SW480 (cell line): ENCODE measurements around the gene CEBPA.

ENCODE experiments used
- DNase-seq: peaks from one replicate; pipeline ENCODE4 v3.0.0-alpha.2; 2016; ENCODE audit warnings: low spot score

The CEBPA gene

DNA sequence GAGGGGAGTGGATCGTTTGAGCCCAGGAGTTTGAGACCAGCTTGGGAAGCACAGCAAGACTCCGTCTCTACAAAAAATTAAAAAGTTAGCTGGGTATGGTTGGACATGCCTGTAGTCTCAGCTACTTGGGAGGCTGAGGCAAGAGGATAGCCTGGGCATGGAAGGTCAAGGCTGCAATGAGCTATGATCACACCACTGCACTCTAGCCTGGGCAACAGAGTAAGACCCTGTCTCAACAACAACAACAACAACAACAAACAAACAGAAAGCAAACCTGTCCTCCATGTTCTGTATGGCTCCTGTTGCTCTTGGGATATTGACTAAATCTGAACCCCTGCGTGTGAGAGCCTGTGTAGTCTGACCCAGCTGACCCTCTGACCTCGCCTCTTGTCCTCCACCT lies 14.9 kb downstream of the CEBPA start:
- DNase-seq = no peak

DNA sequence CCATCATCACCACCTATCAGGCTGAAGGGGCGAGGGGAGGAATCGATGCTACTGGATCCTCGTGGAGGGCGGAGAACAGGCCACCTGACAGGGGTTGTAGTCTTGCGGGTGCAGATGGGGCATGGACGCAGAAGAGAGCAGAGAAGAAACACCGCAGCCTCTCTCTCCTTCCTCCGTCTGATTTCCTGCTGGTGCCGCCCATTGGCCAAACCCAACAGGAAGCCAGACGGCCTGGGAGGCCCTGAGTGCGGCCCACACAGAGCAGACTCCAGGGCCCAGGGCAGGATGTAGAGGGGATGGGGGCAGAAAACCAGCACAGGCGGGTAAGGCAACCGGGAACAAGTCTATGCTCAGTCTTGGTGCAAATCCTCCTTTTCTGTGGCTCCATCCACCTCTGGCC lies 15.4 kb downstream of the CEBPA start:
- DNase-seq = no peak

DNA sequence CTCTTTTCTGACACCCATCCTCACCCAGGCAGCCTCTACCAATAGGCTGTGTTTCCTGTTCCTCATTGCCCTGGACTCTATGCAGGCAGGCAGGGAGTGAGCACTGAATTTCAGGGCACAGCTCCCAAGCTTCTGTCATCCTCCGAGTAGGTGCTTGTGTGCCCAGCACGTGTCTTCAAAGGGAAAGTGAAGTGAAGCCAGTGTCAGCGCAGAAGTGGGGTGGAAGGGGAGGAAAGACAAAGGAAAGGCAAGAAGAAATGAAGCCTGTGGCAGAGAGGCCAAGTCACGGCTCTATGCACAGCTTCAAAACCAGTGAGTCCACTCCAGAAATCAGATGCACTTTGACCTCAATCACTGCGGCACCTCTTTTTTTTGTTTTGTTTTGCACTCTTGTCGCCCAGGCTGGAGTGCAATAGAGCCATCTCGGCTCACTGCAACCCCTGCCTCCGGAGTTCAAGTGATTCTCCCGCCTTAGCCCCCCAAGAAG lies 16.9 kb downstream of the CEBPA start:
- DNase-seq = no peak

DNA sequence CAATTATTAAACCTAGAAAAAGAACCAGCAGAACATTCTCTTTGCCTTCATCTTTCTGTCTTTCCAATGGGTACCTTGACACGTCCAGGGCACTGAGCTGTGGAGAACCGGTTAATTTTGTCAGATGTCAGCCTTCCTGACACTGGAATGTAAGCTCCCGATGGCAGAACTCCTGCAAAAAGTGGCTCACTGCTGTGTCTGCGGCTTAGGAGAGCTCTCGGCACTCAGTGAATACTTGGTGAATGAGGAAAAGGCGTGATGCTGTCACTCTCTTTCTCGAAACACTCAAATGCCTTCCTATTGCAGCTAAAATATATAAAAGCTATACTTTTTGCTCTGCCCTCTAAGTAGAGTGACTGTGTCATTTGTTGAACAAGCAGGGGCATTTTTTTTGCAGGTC lies 17.6 kb downstream of the CEBPA start:
- no peak for DNase-seq

DNA sequence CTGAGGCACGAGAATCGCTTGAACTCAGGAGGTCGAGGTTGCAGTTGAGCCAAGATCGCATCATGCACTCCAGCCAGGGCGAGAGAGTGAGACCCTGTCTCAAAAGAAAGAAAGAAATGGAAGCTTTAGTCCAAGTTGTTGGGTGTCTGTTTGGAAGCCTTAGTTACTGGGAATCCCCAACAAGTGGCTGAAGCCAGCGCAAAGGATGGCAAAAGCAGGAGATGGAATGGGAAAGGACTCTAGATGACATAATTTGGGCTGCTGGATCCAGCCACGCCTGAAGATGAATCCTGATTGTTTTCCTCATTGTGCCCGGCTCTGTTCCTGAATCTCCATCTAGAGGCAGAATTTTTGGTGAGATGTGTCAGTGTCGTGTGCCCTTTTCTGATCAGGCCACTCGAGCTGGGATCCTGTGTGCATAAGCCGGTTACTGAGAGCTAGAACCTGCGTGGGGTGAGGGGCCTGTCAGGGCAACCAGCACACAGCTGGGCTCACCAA lies 18.1 kb downstream of the CEBPA start:
- no peak for DNase-seq

DNA sequence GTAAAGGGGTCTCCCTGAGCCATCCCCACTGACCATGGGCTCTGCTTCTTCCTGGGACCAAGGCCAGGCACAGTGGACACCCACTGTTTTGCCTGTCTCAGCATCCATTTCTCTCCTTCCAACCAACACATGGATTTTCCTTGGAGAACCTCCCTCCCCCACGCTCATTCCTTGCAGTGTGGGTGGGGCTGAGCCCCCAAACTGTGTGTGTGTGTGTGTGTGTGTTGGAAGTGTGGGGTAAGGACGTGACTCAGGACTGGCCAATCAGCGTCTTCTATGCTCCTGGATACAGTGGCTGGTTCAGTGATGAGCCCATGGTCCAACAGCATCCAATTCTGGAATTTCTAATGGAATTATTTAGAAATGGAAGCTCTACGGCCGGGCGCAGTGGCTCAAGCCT lies 18.7 kb downstream of the CEBPA start:
- DNase-seq = no peak

DNA sequence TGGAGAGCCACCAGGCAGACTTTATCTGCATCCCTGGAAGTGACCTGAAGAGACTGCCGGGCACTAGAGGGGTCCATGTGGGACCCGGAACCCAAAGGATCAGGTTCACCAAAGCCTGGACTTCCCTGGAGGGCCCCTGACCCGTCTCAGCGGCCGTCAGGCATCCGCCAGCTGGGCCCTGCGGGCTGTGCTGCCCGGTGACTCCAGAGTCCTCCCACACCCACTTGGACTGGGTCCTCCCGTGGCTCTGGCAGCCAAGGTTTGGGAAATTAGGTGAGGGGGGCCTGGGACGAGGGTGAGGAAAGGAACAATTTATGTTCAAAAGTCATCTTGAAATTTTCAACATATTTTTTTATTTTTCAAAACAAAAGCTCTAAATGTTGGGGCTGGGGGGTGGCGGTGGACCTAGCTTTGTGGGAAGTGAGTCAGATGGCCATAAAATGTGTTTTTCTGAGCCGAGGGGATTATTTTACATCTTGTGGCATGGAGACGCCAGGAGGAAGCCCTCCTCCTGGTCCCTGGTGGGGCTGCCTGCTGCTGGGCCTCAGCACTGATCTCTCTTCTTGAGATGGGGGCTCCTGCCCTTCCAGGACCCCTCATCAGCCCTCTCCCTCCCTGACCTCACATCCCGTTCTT lies 20.2 kb downstream of the CEBPA start:
- no peak for DNase-seq

DNA sequence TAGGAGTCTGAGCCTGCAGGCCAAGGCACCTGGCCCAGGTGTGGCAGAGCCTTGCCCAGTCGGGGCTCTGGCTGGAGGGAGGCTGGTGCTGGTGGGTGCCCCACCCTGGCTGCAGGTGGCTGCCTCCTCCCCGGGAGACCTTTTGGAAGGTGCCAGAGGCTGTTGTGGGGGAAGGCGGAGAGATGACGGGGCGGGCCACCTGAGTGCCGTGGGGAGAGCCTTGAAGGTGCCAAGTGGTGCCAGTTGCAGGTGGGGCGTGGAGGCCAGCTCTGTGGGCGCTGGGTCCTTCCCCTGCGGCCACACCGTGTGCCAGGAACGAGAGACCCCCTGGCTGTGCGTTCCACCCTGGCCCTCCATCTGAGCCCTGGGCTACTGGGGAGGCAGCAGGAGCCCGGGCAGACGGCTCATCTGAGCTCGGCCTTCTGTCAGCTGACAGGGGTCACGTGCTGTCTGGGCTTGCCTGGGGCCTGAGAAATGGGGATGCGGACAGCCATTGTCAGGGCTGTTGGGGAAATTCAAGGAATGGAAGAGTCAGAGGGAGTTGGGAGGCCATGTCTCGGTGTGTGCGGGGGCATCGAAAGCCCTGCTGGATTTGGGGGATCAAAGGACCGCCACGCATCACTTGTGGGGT lies 20.9 kb downstream of the CEBPA start:
- no peak for DNase-seq

DNA sequence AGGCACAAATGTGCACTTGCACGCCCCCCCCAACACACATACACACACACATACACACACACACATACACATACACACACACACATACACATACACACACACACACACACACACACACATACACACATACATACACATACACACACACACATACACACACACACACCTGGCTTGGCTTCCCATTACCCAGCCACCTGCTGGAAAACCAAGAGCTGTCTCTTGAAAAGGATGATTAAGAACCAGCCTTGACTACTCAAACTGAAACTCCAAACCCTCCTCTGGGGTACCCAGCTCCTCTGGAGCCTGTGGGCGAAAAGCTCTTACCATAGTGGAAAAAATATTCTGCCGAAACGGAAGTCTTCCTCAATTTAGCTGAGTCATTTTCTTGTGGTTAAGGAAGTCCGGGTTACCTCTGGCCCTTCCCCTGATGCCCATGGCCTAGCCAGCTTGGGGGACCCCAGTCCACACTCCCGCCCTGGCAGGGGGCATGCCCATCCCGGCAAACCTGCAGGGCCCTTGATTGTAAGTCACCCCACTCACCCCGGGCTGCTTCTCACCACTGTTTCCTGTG lies 21.9 kb downstream of the CEBPA start:
- no peak for DNase-seq

DNA sequence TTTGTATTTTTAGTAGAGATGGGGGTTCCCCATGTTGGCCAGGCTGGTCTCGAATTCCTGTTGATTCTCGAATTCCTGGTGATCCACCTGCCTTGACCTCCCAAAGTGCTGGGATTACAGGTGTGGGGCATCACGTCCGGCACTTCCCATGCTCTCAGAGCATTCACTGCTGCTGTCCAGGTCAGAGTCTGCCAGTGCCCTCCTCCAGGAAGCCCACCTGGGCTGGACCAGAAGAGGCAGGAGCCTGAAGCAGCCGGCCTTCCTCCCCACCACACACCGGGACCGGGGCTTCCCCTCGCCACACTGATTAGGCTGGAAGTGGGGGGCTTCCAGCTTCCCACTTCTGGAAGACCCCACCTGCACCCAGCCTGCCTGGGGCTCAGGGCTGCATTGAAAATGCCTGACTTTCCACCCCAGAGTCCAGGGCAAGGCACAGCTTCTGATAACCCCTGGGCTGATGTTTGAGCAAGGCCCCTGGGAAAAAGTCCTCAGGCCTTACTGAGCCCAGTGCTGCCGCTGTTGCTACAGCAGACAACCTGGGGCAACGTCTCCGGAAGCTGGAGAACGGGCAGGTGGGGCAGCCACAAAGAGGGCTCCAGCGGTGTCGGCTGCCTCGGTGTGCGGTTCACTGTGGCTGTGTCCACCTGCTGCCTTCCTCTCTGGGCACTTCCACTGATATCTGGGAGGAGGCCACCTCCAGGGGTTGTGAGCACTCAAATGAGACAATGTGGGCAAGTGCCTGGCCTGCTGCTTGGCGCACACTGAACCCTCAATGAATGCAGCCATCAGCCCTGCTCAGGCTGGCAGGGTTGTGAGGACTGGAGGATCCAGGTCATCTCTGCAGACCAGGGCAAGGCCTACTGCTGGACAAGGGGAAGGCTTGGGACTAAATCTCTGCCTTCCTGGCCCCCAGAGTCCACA lies 22.6 kb downstream of the CEBPA start:
- DNase-seq = peak; percentile 35

DNA sequence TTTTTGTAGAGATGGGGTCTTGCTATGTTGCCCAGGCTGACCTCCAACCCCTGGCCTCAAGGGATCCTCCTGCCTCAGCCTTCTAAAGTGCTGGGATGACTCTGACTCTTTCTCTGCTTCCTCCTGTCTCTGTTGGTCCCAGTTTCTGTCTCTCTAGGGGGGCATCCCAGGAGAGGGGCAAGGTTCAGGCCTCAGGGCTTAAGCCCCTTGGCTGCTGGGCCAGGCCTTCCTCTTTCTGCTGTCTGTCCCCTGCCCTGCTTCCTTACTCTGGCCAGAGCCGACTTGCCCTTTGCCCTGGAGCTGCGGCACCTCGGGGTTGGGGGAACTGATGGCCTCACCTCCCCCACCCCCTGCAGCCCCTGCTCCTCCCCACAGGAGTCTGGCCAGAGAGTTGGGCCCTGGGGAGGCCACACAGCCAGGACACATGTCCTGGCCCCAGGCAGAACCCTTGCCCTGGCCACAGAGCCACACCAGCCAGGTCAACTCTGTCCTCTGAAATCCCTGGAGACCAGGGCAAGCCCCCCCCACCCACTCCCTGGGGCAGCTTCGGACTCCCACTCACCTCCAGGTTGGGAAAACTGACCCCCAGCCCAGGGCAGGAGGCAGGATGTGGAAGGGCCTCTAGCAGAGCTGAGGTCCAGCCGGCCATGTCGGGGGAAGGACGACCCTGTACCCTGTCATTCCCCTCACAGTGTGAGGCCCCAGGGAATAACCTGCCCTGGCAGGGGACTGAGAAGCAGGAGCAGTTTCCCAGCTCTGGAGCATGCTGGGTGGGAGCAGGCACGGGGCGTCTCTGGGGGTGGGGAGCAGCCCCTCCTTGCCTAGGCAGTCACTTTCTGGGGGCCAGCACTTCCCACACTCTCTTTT lies 23.7 kb downstream of the CEBPA start:
- no peak for DNase-seq

DNA sequence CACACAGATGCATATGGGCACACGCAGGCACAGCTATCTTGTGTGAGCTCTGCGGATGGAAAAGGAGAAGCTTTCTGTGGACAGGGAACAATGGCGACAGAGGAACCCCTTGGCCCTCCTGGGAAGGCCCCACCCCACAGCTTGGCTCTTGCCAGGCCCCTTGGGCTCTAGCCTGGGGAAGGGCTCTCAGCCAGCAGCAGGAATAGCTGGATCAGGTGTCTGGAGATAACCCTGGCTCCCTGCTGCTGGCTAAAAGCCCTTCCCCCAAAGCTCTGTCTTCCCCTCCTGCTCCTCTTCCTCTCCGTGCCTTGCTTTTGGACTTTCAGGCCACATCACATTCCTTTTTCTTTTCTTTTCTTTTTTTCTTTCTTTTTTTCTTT lies 24.3 kb downstream of the CEBPA start:
- DNase-seq = no peak

DNA sequence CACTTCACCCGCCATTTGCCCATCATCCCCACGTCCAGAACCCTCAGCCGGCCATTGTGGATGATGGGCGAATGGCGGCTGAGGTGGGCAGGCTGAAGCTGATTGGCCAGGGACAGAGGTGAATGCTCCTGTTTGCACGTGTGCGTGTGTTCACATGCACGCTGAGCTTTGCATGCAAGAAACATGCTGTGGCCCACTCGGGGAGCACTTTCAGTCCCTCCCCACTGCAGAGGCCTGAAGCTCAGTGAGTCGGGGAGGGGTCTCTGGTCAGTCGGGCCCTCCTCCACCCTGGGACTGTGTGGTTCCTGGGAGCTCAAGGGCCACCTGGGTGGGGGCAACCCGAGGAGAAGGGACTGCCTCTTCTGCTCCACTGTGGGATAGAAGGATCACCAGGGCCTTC lies 24.9 kb downstream of the CEBPA start:
- DNase-seq = no peak

DNA sequence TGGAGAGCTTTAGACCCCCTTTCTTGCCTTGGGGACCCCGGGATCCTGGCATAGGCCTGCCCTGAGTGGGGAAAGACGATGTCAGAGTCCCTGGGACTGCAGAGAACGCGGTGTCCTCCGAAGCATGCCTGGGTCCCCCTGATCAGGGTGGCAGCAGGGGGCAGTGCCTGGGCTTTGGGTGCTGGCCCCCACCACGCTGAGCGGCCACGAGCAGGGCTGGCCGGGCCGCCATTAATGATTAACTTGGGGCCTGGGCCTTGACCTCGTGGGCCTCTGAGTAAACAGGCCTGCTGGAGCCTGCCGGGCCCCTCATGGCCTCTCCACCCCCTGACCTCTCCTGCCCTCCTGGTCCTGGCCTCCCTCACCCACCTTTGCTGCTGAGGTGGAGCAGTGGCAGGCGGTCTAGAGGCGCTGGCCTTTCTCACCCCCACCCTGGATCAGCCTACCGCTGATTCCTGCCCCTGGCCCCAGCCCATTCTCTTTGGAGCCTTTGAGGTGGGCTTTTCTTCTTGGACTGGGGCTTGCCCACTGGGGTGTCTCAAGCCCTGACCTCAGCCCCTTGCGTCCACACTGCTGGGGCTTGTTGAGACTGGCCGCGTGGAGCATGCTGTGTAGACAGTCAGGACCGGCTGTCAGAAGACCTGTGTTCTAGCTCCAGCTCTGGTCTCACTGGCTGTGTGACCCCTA lies 26.3 kb downstream of the CEBPA start:
- DNase-seq = no peak

DNA sequence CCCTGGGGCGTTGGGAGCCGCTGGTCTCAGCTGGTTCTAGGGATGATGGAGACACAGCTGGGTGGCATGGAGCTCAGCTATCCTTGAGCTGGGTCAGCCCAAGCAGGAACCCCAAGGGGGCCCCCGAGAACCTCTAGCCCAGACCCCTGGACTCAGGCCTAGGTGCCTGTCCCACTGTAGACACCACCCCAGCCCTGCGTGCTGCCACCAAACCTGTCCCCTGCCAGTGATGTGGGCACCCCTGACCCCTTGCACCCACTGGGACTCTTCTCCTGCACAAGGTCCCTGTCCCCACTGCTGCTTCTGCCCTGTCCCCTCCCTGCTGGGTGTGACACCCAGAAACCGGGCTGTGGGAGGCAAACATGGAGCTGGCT lies 26.8 kb downstream of the CEBPA start:
- DNase-seq = no peak

DNA sequence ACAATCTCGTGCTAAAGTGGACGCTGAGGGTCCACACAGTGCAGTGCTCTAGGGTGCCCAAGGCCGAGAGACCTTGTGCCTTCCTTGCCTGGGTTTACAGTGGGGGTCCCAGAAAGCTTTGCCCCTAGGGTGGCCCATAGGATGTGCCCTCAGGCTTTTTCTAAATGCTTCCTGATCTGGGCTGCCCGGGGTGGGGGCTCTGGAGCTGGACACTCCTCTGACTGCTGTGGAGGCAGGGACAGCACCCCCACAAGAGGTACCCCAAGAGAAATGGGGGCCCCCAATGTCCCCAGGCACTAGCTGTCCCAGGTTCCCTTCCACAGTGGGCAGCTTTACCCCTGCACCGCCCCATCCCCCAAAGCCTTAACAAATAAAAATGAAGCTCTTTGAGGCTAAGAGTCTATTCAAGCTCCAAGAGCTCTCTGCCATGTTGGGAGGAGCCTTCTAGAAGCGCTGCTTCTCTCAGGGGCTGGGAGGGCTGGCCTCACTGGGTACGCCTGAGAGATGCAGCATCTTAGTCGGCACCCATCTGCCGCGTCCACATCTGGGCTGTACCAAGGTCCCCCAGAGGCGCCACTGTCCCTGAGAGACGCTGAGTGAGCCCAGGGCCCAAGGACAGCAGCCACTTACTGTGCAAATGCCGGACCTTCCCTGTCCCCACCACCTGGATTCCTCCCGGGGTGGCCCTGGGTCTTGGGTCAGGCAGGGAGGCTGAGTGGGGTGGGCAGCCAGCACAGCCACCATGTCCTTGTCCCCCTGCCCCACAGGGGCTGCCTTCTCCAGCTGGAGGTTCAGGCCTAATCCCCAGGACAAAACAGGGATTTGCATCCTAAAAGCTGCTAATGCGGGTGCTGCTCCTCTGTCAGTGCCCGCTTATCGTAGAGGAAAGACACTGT lies 27.4 kb downstream of the CEBPA start:
- DNase-seq = no peak

DNA sequence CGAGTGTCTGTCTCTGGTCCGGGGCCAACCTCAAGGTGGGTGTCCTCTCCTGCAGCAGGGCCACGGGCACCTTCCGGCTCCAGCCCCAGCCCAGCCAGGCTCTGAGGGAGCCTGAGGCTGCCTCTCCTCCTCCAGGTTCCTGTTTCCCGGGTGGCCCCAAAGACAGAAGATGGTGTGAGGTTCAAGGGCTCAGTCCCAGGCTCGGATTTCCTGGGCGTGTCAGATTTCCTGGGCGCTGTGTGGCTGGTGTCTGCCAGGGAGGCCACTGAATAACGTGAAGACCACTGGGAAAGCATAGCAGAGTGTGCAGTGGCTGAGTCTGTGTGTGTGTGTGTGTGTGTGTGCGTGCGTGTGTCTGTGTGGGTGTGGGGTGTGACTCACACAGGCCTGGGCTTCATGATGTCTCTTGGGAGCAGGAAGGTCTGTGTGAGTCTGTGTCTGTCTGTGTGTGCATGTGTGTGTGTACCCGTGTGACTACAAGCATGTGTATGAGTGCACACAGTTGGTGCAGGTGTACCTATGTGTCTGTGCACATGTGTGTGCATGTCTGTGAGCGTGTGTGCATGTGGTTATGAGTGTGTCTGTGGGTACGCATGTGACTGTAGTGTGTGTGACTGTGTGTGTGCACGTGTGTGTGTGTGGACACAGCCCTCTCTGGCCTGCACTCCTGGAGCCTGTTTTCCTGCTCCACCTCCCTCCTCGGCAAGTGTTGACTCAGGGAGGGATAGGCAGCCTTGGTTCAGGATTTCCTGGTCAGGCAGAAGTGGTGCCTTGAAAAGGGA lies 28.3 kb downstream of the CEBPA start:
- peak; percentile 91 for DNase-seq

DNA sequence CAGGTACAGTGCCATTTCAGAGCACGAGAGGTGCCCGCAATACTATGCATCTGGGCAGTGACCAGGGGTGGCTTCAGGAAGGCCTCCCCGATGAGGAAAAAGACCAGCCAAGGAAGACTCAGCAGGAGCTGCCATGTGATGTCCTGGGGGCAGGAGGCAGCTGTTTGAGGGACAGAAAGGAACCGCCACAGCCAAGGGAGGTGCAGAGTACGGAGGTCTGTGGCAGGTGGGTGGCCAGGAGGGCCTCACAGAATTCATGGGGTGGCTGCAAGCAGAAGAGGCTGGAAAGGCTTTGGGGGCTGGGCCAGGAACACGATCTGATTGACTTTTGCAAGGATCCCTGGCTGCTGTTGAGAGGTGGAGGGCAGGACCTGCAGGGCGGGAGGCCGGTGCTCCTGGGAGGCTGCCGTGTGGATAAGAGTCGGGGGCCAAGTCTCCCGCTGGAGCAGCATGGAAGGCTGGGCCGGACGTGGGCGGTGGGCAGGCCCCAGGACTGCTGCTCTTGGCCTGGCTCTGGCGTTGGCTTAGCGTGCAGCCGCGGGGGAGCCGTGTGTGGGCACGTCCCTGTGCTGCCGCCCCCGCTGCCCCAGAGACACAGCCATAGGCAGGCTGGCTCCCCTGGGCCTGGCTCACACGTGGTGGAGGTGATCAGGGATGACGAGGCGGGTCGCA lies 29.1 kb downstream of the CEBPA start:
- no peak for DNase-seq
